Measurements from ENCODE around the gene PTPRJ. TPM values are rescaled to one million over a fixed set of nuclear protein-coding genes. Genes with fewer than 3 reads are reported as not detected.

PTPRJ gene
- total RNA-seq, 1 experiment from 2014 or later, result 10.5 TPM

DNA sequence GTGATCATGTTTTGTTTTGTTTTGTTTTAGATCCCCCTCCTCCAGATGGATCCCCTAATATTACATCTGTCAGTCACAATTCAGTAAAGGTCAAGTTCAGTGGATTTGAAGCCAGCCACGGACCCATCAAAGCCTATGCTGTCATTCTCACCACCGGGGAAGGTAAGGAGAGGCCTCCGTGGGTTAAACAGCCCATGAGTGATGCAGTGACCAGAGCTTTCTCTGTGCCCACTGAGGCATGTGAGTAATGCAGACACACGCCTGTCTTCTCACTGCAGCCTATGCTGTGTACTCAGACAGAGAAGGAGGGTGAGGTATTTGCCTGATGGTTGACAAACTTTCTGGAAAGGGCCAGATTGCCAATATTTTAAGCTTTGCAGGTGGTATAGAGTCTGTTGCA, 162.5 kb downstream of the PTPRJ start:
- no peaks in the 10 kb centered on the region for H3K79me2 ChIP-seq (ENCODE audit: low read length)
- BruUV-seq (replicated peaks), result no TSS peak
- no peaks in the 10 kb centered on the region for H3K9me3 ChIP-seq (ENCODE audit: low read length)
- no peak overlapping the region for H3K9ac ChIP-seq (ENCODE audit: low read length)
- H4K20me1 ChIP-seq (ENCODE audit: low read length), result no peaks in the 10 kb centered on the region
- intact Hi-C loops (cut with micrococcal nuclease), result no loop called here
- no peaks in the 10 kb centered on the region for H3K9me2 ChIP-seq (replicated peaks; ENCODE audit: low read length)
- no peak overlapping the region for H3K4me3 ChIP-seq (ENCODE audit: low read length)
- peaks cover 10% of the 10 kb centered on the region; the same call in 1 of the 2 replicates for H3K36me3 ChIP-seq (ENCODE audit: low read depth, low read length)
- ChIA-PET CTCF (no interaction called here), POLR2A (ENCODE audit: unreplicated experiment) (no interaction called here)
- no peaks in the 10 kb centered on the region for H3K27me3 ChIP-seq (ENCODE audit: low read length)
- H3K4me2 ChIP-seq (ENCODE audit: low read length), result no peak overlapping the region
- H2AFZ ChIP-seq (ENCODE audit: low read length), result no peak overlapping the region
- ATAC-seq (no peak), DNase-seq (no peak)
- H3K27ac ChIP-seq (ENCODE audit: low read length), result no peak overlapping the region
- TF ChIP-seq EZH2 (IDR thresholded peaks at IDR 0.05; ENCODE audit: low read length, unreplicated experiment) (no peak), EZH2phosphoT487 (IDR thresholded peaks at IDR 0.05; ENCODE audit: borderline replicate concordance, low read length) (no peak)
- TF ChIP-seq, protein P1, sequence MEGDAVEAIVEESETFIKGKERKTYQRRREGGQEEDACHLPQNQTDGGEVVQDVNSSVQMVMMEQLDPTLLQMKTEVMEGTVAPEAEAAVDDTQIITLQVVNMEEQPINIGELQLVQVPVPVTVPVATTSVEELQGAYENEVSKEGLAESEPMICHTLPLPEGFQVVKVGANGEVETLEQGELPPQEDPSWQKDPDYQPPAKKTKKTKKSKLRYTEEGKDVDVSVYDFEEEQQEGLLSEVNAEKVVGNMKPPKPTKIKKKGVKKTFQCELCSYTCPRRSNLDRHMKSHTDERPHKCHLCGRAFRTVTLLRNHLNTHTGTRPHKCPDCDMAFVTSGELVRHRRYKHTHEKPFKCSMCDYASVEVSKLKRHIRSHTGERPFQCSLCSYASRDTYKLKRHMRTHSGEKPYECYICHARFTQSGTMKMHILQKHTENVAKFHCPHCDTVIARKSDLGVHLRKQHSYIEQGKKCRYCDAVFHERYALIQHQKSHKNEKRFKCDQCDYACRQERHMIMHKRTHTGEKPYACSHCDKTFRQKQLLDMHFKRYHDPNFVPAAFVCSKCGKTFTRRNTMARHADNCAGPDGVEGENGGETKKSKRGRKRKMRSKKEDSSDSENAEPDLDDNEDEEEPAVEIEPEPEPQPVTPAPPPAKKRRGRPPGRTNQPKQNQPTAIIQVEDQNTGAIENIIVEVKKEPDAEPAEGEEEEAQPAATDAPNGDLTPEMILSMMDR (conservative IDR thresholded peaks at IDR 0.05; ENCODE audit: low read depth, low read length), result no peak
- H3F3A ChIP-seq (ENCODE audit: low read length, unreplicated experiment), result no peaks in the 10 kb centered on the region
- H3K4me1 ChIP-seq (ENCODE audit: insufficient read depth, low read length), result peaks cover 5% of the 10 kb centered on the region; the same call in 1 of the 2 replicates

DNA sequence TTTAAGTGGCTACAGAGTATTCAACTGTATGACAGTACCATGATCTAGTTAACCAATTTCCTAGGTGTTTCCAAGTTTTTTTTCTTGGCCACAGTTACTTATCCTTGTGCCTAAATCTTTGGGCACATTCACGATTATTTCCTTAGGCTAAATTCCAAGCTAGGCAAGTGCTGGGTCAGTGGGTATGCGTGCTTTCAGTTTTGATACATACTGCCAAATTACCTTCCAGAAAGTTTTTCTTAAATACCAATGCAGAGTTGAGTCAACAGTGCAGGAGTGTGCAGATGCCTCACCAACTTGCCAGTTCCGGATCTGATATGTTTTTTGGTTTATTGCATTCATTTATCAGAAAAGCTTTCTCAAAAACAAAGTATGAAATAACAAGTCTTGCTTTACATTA, 168.4 kb downstream of the PTPRJ start:
- TF ChIP-seq EZH2phosphoT487 (IDR thresholded peaks at IDR 0.05; ENCODE audit: borderline replicate concordance, low read length), result no peak
- TF ChIP-seq EZH2 (IDR thresholded peaks at IDR 0.05; ENCODE audit: low read length, unreplicated experiment), result no peak
- TF ChIP-seq, protein P1 (conservative IDR thresholded peaks at IDR 0.05; ENCODE audit: low read depth, low read length), result no peak

DNA sequence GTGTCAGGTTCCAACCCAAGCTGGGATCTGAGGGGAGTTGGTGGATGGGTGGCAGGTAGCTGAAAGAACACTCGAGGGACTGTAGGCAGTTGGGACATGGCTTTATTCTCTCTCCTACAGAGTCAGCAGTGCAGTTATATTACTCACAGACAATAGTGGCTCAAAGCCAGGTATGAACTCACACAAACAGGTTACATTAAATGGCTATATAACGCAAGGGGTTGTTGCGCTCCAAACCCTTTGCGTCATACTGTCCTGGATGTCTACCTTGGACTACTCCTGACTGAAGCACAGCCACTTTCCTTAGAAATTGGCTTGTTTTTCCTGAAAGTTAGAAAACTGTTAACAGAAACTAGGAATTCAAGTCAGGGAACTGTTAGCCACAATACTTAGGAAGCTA, 169.9 kb downstream of the PTPRJ start:
- Histone ChIP-seq H3F3A (ENCODE audit: low read length, unreplicated experiment) (no peaks in the 10 kb centered on the region), H3K9me3 (ENCODE audit: low read length) (peaks cover 4% of the 10 kb centered on the region; the same call in 1 of the 2 replicates), H3K9ac (ENCODE audit: low read length) (no peak overlapping the region), H3K9me2 (replicated peaks; ENCODE audit: low read length) (no peaks in the 10 kb centered on the region), H2AFZ (ENCODE audit: low read length) (no peak overlapping the region), H3K27ac (ENCODE audit: low read length) (peak overlapping the region; percentile 30), H3K4me1 (ENCODE audit: insufficient read depth, low read length) (peaks cover 23% of the 10 kb centered on the region), H3K79me2 (ENCODE audit: low read length) (no peaks in the 10 kb centered on the region), H3K36me3 (ENCODE audit: low read depth, low read length) (peaks cover 37% of the 10 kb centered on the region), H3K4me2 (ENCODE audit: low read length) (no peak overlapping the region), H3K27me3 (ENCODE audit: low read length) (no peaks in the 10 kb centered on the region), H3K4me3 (ENCODE audit: low read length) (no peak overlapping the region), H4K20me1 (ENCODE audit: low read length) (no peaks in the 10 kb centered on the region)
- ChIA-PET CTCF (no interaction called here), POLR2A (ENCODE audit: unreplicated experiment) (no interaction called here)
- intact Hi-C loops (cut with micrococcal nuclease), result no loop called here
- peak; percentile 79 for DNase-seq
- TF ChIP-seq EZH2 (IDR thresholded peaks at IDR 0.05; ENCODE audit: low read length, unreplicated experiment) (no peak), EZH2phosphoT487 (IDR thresholded peaks at IDR 0.05; ENCODE audit: borderline replicate concordance, low read length) (no peak)
- TF ChIP-seq, protein P1 (conservative IDR thresholded peaks at IDR 0.05; ENCODE audit: low read depth, low read length), result no peak
- ATAC-seq, result peak; percentile 76
- BruUV-seq (replicated peaks), result no TSS peak

More for the DNA sequence above, 168.4 kb downstream of the PTPRJ start:
- ATAC-seq (peak; percentile 75), DNase-seq (peak; percentile 44)
- H3K79me2 ChIP-seq (ENCODE audit: low read length), result no peaks in the 10 kb centered on the region
- POLR2A ChIA-PET (ENCODE audit: unreplicated experiment), result no interaction called here
- no peak overlapping the region for H3K4me2 ChIP-seq (ENCODE audit: low read length)
- H3K9me2 ChIP-seq (replicated peaks; ENCODE audit: low read length), result no peaks in the 10 kb centered on the region
- no peaks in the 10 kb centered on the region for H3K27me3 ChIP-seq (ENCODE audit: low read length)
- no peak overlapping the region for H3K4me3 ChIP-seq (ENCODE audit: low read length)
- H3F3A ChIP-seq (ENCODE audit: low read length, unreplicated experiment), result no peaks in the 10 kb centered on the region
- peak overlapping the region; percentile 11; the same call in 1 of the 2 replicates for H3K27ac ChIP-seq (ENCODE audit: low read length)
- H4K20me1 ChIP-seq (ENCODE audit: low read length), result no peaks in the 10 kb centered on the region
- H3K36me3 ChIP-seq (ENCODE audit: low read depth, low read length), result peaks cover 35% of the 10 kb centered on the region
- no peak overlapping the region for H3K9ac ChIP-seq (ENCODE audit: low read length)
- no TSS peak for BruUV-seq (replicated peaks)
- peaks cover 18% of the 10 kb centered on the region for H3K4me1 ChIP-seq (ENCODE audit: insufficient read depth, low read length)
- no peak overlapping the region for H2AFZ ChIP-seq (ENCODE audit: low read length)
- intact Hi-C loops (cut with micrococcal nuclease), result no loop called here
- H3K9me3 ChIP-seq (ENCODE audit: low read length), result peaks cover 4% of the 10 kb centered on the region; the same call in 1 of the 2 replicates
- CTCF ChIA-PET, result interaction anchor here (0.6 kb wide), 1 partner anchor 503 kb away, joined by 4 read pairs; no protein-coding TSS in a partner anchor
